DMS114 treated with DMSO at 0.1 percent for 48 hours (cell line): ENCODE measurements around the gene PIWIL1.
A peak's percentile ranks its signal among the peaks of the same experiment; 100 is the strongest.

Source experiments
- DNase-seq: peaks from one replicate; lab custom pipeline; 2025; ENCODE audit not compliant: unreplicated experiment; lab: John Stamatoyannopoulos, UW

The PIWIL1 gene

DNA sequence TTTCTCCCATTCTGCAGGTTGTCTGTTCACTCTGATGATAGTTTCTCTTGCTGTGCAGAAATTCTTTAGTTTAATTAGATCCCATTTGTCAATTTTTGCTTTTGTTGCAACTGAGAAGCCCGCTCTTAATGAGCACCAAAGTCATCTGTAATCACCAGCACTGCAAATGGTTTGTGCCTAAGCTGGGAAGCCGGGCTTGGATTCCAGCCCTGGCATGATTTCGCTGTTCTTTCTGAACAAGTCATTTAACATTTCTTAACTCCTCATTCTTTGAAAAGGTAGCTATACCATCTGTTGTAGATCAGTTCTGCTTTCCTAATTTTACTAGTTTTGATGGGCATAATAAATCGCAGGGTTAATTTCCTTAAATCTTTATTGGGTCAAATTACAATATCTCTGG lies 32.1 kb downstream of the PIWIL1 start:
- DNase-seq, result no peak

DNA sequence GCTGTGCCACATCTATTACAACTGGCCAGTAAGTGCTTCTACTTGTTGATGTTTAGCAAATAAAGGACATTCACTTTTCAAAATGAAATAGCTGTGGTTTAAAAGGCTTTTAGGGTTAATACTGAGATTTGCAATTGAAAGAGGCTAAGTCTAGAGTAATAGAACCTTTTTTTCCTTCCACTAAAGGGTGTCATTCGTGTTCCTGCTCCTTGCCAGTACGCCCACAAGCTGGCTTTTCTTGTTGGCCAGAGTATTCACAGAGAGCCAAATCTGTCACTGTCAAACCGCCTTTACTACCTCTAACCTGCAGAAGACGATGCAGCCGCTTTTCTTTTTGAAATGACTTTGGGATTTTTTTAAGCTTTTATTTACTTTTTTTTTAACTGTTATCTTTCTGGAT lies 33.6 kb downstream of the PIWIL1 start:
- no peak for DNase-seq

DNA sequence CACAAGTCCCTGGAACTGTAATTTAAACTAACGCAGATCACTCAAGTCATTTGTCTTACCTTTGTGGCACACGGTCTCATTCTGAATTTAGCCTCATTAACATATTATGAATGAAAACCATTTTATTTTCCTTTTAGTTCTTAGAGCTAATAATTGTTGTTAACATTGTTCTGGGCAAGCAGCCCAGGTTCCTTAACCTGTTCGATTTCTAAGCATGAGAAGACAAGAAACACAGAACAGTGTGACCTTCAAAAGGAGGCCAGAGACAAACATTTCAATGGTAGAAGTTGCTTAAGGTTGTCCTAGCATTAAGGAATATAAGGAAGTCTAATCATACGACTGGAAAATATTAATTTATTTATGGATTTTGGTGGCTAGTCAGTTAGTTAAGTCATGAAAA lies 35.2 kb downstream of the PIWIL1 start:
- no peak for DNase-seq

DNA sequence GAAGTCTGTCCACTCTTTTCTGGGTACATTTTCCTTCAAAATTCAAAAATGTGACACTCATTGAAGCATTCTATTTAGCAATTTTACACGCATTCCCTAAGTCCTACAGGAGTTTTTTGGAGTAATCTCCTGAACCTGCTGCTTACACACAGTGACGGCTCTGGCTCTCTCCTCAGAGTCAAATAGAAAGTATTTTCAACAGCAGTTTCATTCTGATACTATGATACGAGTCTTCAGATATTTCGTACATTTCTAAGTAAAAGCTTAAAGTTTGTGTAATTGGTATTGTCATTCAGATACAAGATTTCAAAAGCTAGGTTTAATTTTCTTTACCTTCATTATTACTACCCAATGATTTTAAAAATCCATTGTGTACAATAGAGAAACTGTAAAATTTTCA lies 36.4 kb downstream of the PIWIL1 start:
- DNase-seq, result no peak

DNA sequence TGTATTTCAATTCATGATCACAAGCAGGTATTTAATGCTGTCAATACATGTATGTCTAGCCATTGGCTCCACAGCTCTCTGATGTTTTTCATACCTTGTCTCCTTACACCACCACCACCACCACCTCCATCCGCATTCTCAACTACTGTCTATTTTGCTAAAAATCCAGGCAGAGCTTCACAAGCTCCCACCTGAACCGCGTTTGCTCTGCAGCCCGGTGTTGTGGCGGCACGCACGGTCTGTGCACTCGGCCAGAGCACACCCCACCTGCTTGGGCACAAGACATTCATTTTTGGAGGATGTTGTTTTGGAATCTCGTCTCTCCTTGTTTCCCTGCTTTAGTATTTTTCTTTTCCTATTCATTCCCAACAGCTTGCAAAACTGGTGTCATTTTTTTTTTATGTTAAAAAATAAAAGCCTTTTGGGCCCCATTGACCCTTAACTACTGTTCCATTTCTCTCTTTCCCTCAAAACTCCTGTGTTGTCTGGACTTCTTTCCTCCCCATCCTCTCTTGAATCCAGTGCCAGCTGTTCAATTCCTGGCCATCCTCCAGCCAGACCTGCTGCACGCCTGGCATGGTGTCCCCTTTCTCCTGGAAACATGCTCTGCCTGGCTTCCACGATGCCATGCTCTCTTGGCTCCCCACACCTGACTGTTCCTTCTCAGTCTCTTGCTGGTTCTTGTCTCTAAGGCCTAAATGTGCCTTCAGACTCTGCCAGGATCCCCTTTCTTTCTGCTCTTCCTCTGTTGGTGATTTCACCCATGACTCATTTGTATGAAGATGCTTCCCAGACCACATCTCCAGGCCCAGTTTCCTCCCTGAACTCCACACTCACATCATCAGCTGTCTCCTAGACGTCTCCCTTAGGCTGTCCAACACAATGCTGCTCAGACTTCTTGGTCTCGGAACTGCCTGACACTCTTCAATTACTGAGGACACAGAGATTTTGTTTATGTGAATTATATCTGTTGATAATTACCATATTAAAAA lies 37.9 kb downstream of the PIWIL1 start:
- no peak for DNase-seq

DNA sequence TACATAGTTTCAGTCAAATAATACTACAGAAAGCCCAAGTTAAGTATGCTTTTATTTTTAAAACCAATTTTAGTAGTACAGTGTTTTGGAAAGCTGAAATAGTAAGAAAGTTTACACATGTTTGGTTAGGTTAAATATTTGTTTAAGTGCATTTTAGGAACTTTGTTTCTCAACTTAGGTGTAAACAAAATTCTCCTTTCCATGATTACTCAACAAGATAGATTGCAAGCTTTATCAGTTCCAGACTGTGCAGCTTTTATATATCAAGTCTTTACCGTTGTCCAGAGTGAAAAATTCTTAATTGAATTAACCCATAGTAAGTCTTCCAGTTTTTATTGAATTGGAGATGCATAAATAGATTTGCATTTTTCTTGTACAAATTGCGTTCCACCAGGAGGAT lies 45.1 kb downstream of the PIWIL1 start:
- DNase-seq, result no peak

DNA sequence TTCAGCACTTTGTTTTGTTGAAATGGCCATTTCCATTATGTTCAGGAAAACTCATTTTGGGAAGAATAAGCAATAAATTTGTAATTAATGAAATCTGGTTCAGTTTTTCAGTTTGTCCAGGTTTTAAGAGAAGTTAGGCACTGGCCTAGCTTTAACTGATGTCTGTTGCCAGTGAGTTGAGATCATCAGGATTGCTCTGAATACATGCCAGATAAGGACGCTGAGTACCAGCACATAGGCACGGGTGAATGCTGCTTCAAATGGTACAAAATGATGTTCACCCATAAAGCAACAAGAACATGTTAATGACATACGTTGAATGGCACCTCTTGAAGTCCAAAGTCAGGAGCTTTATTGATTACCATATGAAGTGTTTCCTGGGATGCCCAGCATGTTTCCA lies 46.5 kb downstream of the PIWIL1 start:
- DNase-seq, result no peak

DNA sequence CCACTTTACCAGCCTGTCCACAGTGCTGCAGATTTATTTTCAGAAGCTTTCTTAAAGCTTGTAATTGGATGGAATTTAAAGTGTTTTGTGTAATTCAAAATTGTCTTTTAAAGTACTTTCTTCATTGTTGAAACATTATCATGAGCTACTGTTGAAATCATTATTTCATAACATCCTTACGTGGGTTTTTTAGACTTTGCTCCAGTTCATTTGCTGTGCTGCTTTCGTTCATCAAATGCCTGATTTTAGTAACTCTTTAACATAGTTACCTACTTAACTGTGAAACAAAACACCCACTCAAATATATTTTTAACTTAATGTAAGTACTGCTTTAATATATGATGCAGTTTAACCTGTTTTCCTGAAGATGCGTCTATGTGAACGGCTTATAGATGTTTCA lies 47.5 kb downstream of the PIWIL1 start:
- no peak for DNase-seq

DNA sequence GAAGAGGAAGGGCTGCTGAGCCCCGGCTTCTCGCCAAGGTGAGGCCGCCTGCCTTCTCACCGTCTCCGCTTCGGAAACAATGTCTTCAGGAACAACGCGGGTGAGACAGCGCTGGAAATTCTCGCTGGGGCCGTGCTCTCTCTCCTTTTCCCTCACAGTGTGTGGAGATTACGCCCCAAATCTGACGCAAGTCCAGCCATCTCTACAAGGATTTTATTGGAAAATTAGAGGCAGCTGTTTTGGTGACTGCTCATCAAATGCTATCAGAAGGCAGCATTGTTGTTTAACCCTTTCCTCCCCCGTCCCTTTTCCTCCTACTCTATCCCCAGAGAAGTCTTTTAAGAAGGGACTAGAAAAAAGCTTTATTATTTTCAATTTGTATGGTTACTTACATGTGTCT lies 53.5 kb downstream of the PIWIL1 start:
- DNase-seq, result no peak

DNA sequence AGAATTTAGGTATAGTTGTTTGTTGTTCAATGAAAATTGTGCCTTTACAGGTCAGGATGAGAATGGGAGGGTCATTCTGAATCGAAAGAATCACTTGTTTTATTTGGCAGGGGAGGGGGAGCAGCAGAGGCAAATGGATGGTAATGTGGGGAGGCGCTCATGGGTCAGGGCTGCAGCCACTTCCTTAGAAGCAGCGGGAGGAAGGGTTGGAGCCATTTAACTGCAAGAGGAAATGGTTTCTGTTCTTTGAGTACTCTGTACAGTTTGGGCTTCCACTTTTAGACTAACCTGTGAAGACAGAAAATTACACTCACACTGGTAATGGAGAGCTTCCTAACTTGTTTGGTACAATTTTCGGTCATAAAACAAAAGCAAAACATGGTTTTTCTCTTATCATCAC lies 57.2 kb downstream of the PIWIL1 start:
- no peak for DNase-seq

DNA sequence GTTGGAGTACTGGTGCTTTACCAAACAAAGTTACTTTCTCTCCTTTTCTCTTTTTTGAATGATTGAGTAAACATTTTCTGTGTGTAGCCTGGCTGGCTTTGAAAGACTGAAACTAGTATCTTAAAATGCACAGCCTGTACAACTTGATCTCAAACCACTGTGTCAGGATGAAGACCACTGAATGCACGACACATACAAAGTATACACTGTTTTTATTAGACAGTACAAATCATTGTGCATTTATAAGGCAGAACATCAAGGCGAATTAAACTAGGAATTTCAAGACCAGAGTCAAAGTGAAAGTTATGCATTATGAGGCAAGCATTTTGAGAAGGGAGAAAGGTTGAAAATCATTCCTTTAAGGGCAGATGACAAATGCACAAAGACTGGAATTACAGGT lies 59.0 kb downstream of the PIWIL1 start:
- DNase-seq, result no peak

DNA sequence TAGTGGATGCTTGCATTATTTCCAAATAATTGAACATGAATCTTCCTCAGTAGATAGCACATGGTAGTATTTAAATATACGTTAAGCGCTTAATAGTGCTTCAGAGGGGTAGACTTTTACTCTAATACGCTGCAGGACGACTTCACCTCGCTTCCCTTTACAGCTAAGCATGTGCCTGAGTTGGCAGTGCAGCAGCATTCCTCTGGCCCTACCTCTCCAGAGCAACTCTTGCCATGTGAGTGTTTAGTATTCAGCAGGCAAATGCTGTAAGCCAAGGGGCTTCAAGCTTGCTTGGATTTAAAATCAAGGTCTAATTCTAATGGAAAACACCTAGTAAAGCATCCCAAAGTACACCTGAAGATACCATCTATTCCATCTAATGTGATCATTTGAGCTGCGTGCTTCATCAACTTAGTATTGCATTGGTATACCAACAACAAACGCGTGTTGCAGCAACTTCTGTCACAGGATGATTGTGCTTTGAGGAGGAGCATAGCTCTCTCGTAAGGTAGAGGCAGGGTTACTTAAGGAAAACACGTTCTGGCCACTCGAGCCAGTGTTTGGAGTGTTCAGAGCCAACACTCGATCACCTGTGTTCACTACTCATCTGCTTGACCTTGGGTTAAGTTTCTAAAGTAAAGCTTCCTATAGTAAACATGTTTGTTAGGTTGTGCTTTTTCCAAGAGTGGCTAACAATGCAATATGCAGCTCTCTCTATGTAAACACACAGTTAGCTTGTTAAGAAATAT lies 60.6 kb downstream of the PIWIL1 start:
- DNase-seq, result no peak

DNA sequence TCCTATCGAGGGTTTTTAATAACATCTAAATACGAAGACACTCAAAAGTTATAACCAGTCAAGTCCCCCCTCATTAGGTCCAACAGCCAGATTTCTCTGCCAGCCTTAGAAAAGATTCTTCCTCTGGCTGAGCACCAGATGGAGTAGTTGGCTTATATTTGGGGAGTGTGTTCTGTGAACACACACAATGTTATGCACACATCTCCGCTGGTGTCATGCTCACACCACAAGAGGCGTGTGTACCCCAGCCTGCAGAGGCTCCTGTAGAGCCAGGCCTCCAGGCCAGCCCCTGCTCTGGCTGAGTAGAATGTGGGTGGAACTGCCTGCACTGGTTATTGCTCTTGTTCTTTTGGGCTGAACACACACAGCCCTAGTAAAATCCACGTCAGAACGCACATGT lies 64.0 kb downstream of the PIWIL1 start:
- peak; percentile 70 for DNase-seq

DNA sequence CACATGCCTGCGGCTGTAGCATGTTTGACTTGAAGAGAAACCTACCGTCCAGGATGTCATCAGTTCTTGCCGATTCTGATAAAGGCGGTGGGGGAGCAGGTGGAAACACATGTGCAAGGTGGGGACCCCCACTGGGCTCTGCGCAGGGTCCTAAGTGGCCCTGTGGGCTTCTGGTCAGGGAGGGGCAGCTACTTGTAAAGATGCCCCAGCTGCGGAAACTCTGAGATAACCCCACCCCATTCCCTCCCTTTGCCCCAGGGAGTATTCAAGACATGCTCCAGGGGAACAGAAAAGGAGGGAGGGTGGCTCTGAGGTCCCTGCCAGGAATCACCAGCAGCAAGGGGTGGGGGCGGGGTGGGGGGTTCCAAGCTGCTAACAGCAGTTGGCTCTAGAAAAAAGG lies 67.6 kb downstream of the PIWIL1 start:
- no peak for DNase-seq

DNA sequence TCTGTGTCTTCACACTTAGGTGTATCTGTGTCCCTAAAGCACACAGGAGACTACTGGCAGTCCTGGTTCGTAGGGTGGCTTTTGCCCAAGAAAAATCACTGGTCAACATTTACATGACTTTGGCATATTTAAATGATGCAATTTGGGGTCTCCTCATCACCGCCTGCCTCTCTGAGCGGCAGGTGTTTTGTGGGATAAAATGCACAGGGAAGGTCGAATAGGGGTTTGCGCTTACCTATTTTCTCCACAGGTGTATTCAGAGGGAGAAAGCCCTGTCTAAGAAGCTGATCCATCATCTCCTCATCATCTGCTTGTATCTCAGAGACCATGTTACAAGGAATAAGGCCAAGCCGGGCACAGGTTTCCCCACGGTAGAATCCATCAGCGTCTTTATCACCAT lies 74.7 kb downstream of the PIWIL1 start:
- DNase-seq, result no peak

DNA sequence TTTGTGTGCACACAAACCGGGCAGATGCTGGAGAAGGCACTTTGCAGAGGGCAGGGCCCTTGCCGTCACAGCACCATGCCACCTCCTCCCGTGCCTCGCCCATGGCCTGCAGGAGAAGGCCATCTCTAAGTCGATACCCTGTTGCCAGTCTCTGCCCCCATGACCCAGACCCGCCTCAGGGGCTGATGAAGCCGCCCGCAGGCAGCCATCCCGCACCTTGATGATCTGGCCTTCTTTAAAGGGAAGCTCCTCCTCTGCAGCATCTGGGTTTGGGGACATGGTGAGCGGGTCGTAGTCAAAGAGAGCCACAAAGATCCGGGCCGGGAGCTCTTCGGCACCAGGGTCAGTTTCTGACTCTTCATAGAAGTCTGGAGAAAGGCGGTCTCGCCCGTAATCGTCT lies 76.2 kb downstream of the PIWIL1 start:
- DNase-seq, result no peak

DNA sequence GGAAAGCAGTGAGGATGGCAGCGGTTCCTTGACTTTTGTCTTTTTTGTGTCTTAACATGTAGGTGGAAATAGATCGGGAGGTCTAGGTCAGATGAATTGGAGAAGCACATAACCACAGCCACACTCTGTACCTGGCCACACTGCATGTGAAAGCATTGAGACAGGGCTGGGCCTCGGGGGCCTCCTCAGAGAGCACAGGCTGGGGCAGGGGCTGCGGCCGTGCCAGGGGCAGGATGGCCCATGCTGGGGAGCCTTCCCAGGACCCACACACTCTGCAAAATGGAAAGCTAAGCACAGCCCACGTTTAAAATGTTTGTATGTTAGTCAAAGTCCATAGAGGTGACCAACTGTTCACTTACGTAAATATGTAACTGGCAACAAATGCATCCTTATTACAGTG lies 76.7 kb downstream of the PIWIL1 start:
- no peak for DNase-seq

DNA sequence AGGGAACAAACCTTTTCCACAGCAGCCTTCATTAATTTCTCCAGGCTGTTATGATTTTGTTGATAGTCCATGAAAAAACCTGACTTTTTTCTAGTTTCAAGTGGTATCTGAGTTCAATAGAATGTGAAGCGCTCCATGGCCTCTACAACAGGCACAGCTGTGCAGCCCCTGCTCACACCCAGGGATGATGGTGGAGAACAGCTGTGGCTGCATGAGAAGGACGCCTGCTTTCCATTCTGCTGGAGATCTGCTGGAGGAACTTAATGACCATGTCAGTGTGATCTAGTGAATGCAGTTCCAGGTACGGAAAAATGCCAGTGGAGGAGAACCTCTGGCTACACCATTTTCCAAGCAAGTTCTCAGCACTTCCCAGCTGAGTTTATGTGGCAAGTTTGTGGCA lies 80.6 kb downstream of the PIWIL1 start:
- DNase-seq, result no peak

DNA sequence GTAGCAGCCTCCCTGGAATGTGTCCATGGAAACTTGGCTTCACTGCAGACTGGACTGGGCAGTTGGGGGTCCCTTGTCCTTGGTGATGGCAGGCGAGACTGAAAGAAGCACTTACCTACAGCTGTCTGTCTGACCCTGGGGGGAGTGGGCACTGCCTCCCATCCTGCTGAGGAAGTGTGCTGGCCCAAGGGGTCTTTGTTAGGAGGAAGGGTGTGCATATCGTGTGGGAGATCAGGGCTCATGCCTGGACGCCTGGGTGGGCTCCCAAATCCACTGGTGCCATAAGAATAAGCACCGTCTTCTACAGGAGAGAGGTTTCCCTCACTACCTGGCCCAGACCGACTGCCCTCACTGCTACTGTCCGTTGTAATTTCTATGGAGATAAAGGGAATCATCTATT lies 81.4 kb downstream of the PIWIL1 start:
- no peak for DNase-seq

DNA sequence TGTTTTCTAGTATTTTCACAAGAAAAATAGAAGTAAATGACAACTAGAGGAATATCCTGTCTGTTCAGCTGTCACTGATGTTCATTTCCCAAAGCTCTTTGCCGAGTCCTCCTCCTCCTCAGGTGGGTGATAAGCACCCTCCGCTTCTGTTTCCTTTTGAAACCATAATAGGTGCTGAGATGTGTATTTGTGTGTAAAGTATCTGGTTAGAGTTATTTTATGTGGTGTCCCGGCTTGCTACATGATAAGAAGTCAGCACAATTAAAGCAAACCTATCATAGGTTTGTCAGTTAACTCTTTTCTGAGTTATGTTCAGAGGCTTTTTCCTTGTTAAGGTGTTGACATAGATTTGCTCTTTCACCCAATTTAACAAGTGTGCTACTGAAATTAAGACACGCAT lies 82.4 kb downstream of the PIWIL1 start:
- no peak for DNase-seq

DNA sequence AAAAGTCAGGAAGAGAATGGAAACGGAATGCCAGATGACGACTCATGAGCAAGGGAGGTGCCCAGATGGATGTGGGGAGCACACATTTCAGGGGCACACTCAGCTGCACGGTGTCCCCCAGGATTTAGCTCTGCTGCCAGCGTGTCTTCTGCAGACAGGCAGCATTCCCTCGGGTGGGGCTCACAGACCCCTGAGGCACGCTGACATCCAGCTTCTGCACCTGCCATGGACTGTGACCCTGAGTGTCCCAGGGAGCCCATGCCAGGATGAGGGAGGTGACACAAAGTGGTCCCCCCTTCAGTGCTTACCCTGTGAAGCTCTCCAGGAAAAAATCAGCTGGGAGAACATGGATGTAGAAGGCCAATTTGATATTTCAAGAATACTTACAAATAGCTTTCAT lies 84.2 kb downstream of the PIWIL1 start:
- DNase-seq, result no peak
